Measurements from ENCODE around the gene SRRM5. TPM values are rescaled to one million over a fixed set of nuclear protein-coding genes. Genes with fewer than 3 reads are reported as not detected.

The SRRM5 gene
- total and polyA plus RNA-seq, 4 donors = 0.22 to 0.49 (median 0.31) TPM; not detected in 1

DNA sequence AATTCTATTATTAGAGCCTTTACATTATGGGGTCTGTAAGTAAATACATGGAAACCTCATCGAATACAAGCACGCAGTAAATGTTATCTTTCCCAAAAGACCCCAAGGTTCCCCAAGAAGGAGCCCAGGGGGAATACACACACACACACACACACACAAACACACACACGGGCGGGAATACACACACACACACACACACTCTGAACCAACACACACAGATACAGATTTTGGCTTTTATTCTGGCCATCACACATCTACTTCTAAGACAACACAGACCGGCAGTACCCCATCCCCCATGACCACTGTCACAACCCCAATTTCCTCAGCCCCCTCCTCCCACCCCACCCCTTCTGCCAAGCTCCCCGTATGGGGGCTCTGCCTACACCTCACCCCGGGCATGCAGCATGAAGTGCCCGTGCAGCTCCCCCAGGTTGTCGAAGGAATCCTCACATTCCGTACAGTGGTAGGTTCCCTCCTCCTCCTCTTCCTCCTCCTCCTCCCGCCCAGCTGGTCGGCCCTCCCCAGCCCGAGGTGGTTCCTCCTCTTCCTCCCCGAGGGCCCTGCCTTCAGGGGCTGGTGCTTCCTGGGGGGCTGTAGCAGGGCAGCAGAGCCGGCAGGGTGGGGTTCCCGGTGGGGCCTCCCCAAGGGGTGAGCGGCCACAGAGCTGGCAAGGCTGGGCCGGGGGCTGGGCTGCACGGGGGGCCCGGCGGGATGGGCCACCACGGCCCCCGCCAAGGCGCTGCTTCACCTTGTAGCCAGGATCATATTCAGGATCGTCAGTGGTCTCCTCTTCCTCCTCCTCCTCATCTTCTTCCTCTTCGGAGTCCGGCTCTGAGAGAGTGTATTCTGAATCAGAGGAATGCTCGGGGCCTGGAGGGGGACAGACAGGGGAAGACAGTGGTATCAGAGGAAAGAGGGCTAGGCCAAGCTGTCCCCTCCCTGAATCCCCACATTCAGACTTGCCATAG, 4.4 kb upstream of the SRRM5 start:
- no peaks in the 10 kb centered on the region for H3K9me3 ChIP-seq (ENCODE audit: control insufficient read depth in 4 of 4, insufficient read depth in 3 of 4, low read length in 3 of 4)
- no peaks in the 10 kb centered on the region for H3K4me1 ChIP-seq (ENCODE audit: control insufficient read depth in 5 of 5, insufficient read depth in 5 of 5, low read length in 5 of 5)
- no peak for DNase-seq
- no peak overlapping the region for H3K27ac ChIP-seq (ENCODE audit: low read depth in 1 of 2, low read length in 1 of 2)
- no peak overlapping the region for H3K9ac ChIP-seq (ENCODE audit: insufficient read depth in 1 of 2, low read length in 2 of 2)
- TF ChIP-seq, protein P1, sequence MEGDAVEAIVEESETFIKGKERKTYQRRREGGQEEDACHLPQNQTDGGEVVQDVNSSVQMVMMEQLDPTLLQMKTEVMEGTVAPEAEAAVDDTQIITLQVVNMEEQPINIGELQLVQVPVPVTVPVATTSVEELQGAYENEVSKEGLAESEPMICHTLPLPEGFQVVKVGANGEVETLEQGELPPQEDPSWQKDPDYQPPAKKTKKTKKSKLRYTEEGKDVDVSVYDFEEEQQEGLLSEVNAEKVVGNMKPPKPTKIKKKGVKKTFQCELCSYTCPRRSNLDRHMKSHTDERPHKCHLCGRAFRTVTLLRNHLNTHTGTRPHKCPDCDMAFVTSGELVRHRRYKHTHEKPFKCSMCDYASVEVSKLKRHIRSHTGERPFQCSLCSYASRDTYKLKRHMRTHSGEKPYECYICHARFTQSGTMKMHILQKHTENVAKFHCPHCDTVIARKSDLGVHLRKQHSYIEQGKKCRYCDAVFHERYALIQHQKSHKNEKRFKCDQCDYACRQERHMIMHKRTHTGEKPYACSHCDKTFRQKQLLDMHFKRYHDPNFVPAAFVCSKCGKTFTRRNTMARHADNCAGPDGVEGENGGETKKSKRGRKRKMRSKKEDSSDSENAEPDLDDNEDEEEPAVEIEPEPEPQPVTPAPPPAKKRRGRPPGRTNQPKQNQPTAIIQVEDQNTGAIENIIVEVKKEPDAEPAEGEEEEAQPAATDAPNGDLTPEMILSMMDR (IDR thresholded peaks at IDR 0.05; ENCODE audit: control extremely low read depth, extremely low read depth) = no peak
- WGBS, 2 donors = 50 to 76% methylated on average over 28 of the region's 28 CpGs
- H3K27me3 ChIP-seq (ENCODE audit: control insufficient read depth in 3 of 3, insufficient read depth in 3 of 3, low read length in 2 of 3) = no peaks in the 10 kb centered on the region
- no peak overlapping the region for H3K4me3 ChIP-seq
- no peak for ATAC-seq (ENCODE audit: insufficient read depth, low FRiP score)
- H3K36me3 ChIP-seq (ENCODE audit: control insufficient read depth in 4 of 4, insufficient read depth in 4 of 4, low read length in 4 of 4) = peaks cover 6 to 26% (median 17%) of the 10 kb centered on the region in 4 donors

DNA sequence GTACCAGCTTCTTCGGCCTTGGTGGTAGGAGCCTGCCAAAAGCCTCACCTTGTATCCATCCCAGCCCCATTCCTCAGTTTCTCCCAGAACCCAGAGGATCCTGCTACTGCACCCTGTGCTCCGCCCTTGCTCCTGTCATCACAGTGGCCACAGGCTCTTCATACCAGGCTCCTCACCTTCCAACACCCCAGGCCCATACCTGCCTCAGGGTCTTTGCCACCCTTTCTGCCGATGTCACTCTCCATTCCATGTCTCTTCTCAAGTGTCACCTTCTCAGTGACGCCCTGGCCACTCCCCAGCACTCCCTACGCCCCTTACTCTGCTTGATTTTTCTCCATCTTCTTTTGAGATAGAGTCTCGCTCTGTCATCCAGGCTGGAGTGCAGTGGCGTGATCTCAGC, 2.0 kb upstream of the SRRM5 start:
- Histone ChIP-seq H3K27ac (ENCODE audit: low read depth in 1 of 2, low read length in 1 of 2) (no peak overlapping the region), H3K9ac (ENCODE audit: insufficient read depth in 1 of 2, low read length in 2 of 2) (no peak overlapping the region), H3K36me3 (ENCODE audit: control insufficient read depth in 4 of 4, insufficient read depth in 4 of 4, low read length in 4 of 4) (peaks cover 7 to 33% (median 25%) of the 10 kb centered on the region in 4 donors), H3K27me3 (ENCODE audit: control insufficient read depth in 3 of 3, insufficient read depth in 3 of 3, low read length in 2 of 3) (no peaks in the 10 kb centered on the region), H3K9me3 (ENCODE audit: control insufficient read depth in 4 of 4, insufficient read depth in 3 of 4, low read length in 3 of 4) (no peaks in the 10 kb centered on the region), H3K4me1 (ENCODE audit: control insufficient read depth in 5 of 5, insufficient read depth in 5 of 5, low read length in 5 of 5) (no peaks in the 10 kb centered on the region), H3K4me3 (no peak overlapping the region)
- TF ChIP-seq, protein P1 (IDR thresholded peaks at IDR 0.05; ENCODE audit: control extremely low read depth, extremely low read depth) = no peak
- WGBS, 2 donors = 91 to 92% methylated on average over 7 of the region's 7 CpGs
- DNase-seq = no peak
- no peak for ATAC-seq (ENCODE audit: insufficient read depth, low FRiP score)

DNA sequence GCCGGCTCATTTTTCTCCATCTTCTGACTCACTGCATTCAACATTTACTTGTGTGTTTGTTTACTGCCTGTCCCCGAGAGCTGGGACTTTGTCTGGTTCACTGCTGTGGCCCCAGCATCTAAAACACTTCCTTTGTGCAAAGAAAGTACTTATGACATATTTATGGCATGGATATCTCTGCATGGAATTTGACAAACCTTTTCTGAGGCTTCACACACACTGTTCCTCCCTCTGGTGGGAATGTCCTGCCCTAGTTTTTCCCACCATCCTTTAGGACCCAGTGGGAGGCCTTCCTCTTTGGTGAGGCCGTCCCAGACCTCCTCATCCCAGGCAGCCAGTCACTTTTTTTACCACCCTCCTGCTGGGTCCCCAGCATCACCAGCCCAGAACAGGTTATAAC, 1.4 kb upstream of the SRRM5 start:
- TF ChIP-seq, protein P1 (IDR thresholded peaks at IDR 0.05; ENCODE audit: control extremely low read depth, extremely low read depth) = no peak
- Histone ChIP-seq H3K9ac (ENCODE audit: insufficient read depth in 1 of 2, low read length in 2 of 2) (no peak overlapping the region), H3K4me3 (no peak overlapping the region), H3K27ac (ENCODE audit: low read depth in 1 of 2, low read length in 1 of 2) (no peak overlapping the region), H3K27me3 (ENCODE audit: control insufficient read depth in 3 of 3, insufficient read depth in 3 of 3, low read length in 2 of 3) (no peaks in the 10 kb centered on the region), H3K4me1 (ENCODE audit: control insufficient read depth in 5 of 5, insufficient read depth in 5 of 5, low read length in 5 of 5) (no peaks in the 10 kb centered on the region), H3K36me3 (ENCODE audit: control insufficient read depth in 4 of 4, insufficient read depth in 4 of 4, low read length in 4 of 4) (peaks cover 7 to 33% (median 25%) of the 10 kb centered on the region in 4 donors), H3K9me3 (ENCODE audit: control insufficient read depth in 4 of 4, insufficient read depth in 3 of 4, low read length in 3 of 4) (no peaks in the 10 kb centered on the region)
- WGBS, 2 donors = 84 to 85% methylated on average over 3 of the region's 3 CpGs
- ATAC-seq (ENCODE audit: insufficient read depth, low FRiP score) (no peak), DNase-seq (no peak)

All from lung (tissue), 12 donors.